HG02623 (cell line): ENCODE results near the gene PITX1.
A peak's percentile ranks its signal among the peaks of the same experiment; 100 is the strongest.

ENCODE experiments used
- ATAC-seq: cut with Tn5 transposase; IDR thresholded peaks from one replicate; pipeline ENCODE4 v1.9.1; 2021; ENCODE audit warnings: moderate library complexity; ENCODE audit not compliant: unreplicated experiment

Gene PITX1

GRCh38 chr5:135062216-135063055 lies 28.4 kb upstream of the PITX1 start:
- ATAC-seq = no peak

GRCh38 chr5:135061001-135061400 lies 27.0 kb upstream of the PITX1 start:
- ATAC-seq = no peak

GRCh38 chr5:135060021-135060420 lies 26.0 kb upstream of the PITX1 start:
- no peak for ATAC-seq

- no peak for ATAC-seq
Observed at GRCh38 chr5:135059000-135059923, 25.2 kb upstream of the PITX1 start.

GRCh38 chr5:135058331-135058732 lies 24.3 kb upstream of the PITX1 start:
- no peak for ATAC-seq

GRCh38 chr5:135057233-135057632 lies 23.2 kb upstream of the PITX1 start:
- no peak for ATAC-seq

GRCh38 chr5:135056316-135057030 lies 22.4 kb upstream of the PITX1 start:
- no peak for ATAC-seq

- ATAC-seq = no peak
Observed at GRCh38 chr5:135055396-135055795, 21.4 kb upstream of the PITX1 start.

- ATAC-seq = no peak
Observed at GRCh38 chr5:135054546-135054945, 20.5 kb upstream of the PITX1 start.

GRCh38 chr5:135053989-135054388 lies 20.0 kb upstream of the PITX1 start:
- no peak for ATAC-seq

GRCh38 chr5:135053278-135053677 lies 19.2 kb upstream of the PITX1 start:
- peak; percentile 92 for ATAC-seq

- no peak for ATAC-seq
Observed at GRCh38 chr5:135052511-135053145, 18.6 kb upstream of the PITX1 start.

- ATAC-seq = no peak
Observed at GRCh38 chr5:135051872-135052271, 17.8 kb upstream of the PITX1 start.

GRCh38 chr5:135051399-135051798 lies 17.4 kb upstream of the PITX1 start:
- no peak for ATAC-seq

GRCh38 chr5:135050244-135050767 lies 16.3 kb upstream of the PITX1 start:
- no peak for ATAC-seq

GRCh38 chr5:135048930-135049329 lies 14.9 kb upstream of the PITX1 start:
- no peak for ATAC-seq

- ATAC-seq = no peak
Observed at GRCh38 chr5:135048286-135048685, 14.3 kb upstream of the PITX1 start.

- ATAC-seq = no peak
Observed at GRCh38 chr5:135047347-135047695, 13.3 kb upstream of the PITX1 start.

- no peak for ATAC-seq
Observed at GRCh38 chr5:135046661-135047346, 12.8 kb upstream of the PITX1 start.

- ATAC-seq = no peak
Observed at GRCh38 chr5:135045488-135045887, 11.5 kb upstream of the PITX1 start.
